ENCODE data around the gene CEP95. TPM values are rescaled to one million over a fixed set of nuclear protein-coding genes. Genes with fewer than 3 reads are reported as not detected.

CEP95 gene
- total RNA-seq, 1 experiment from 2014 or later: 63.8 TPM

- TF ChIP-seq SMAD4 (CRISPR knock-in tag; IDR thresholded peaks at IDR 0.05) (no peak), FOXP1 (CRISPR knock-in tag; IDR thresholded peaks at IDR 0.05; ENCODE audit: borderline replicate concordance) (no peak), NFE2L1 (CRISPR knock-in tag; IDR thresholded peaks at IDR 0.05) (no peak), ZNF671 (CRISPR knock-in tag; IDR thresholded peaks at IDR 0.05) (no peak), JUN (CRISPR knock-in tag; IDR thresholded peaks at IDR 0.05) (no peak), ZNF219 (CRISPR knock-in tag; IDR thresholded peaks at IDR 0.05; ENCODE audit: borderline replicate concordance) (no peak), CREM (CRISPR knock-in tag; IDR thresholded peaks at IDR 0.05) (no peak), ERG (CRISPR knock-in tag; IDR thresholded peaks at IDR 0.05) (no peak), ATF3 (CRISPR knock-in tag; conservative IDR thresholded peaks at IDR 0.05) (no peak), JAZF1 (CRISPR knock-in tag; IDR thresholded peaks at IDR 0.05) (no peak)
- CTCF ChIA-PET: interaction anchor here (0.5 to 0.8 kb wide), 2 partner anchors 26 to 116 kb away, joined by 3 read pairs; no protein-coding TSS in a partner anchor
- Mint-ChIP-seq H3K4me3 (no peak overlapping the region), H3K4me1 (no peaks in the 10 kb centered on the region), H3K27me3 (ENCODE audit: low read depth) (no peaks in the 10 kb centered on the region), H3K9me3 (no peaks in the 10 kb centered on the region), H3K36me3 (peaks cover 76% of the 10 kb centered on the region), H3K27ac (no peak overlapping the region)
- ATAC-seq (no peak), DNase-seq (ENCODE audit: low spot score) (no peak)
- POLR2A ChIA-PET: no interaction called here
Measured at GRCh38 chr17:64533784-64534183, 27.0 kb downstream of the CEP95 start.

GRCh38 chr17:64534187-64534586 lies 27.4 kb downstream of the CEP95 start:
- ChIA-PET POLR2A (no interaction called here), CTCF (interaction anchor here (0.5 to 0.8 kb wide), 2 partner anchors 26 to 115 kb away, joined by 3 read pairs; no protein-coding TSS in a partner anchor)
- TF ChIP-seq, protein P1, sequence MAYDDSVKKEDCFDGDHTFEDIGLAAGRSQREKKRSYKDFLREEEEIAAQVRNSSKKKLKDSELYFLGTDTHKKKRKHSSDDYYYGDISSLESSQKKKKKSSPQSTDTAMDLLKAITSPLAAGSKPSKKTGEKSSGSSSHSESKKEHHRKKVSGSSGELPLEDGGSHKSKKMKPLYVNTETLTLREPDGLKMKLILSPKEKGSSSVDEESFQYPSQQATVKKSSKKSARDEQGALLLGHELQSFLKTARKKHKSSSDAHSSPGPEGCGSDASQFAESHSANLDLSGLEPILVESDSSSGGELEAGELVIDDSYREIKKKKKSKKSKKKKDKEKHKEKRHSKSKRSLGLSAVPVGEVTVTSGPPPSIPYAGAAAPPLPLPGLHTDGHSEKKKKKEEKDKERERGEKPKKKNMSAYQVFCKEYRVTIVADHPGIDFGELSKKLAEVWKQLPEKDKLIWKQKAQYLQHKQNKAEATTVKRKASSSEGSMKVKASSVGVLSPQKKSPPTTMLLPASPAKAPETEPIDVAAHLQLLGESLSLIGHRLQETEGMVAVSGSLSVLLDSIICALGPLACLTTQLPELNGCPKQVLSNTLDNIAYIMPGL (CRISPR knock-in tag; IDR thresholded peaks at IDR 0.05): no peak
- TF ChIP-seq, protein P2, sequence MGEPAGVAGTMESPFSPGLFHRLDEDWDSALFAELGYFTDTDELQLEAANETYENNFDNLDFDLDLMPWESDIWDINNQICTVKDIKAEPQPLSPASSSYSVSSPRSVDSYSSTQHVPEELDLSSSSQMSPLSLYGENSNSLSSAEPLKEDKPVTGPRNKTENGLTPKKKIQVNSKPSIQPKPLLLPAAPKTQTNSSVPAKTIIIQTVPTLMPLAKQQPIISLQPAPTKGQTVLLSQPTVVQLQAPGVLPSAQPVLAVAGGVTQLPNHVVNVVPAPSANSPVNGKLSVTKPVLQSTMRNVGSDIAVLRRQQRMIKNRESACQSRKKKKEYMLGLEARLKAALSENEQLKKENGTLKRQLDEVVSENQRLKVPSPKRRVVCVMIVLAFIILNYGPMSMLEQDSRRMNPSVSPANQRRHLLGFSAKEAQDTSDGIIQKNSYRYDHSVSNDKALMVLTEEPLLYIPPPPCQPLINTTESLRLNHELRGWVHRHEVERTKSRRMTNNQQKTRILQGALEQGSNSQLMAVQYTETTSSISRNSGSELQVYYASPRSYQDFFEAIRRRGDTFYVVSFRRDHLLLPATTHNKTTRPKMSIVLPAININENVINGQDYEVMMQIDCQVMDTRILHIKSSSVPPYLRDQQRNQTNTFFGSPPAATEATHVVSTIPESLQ (CRISPR knock-in tag; IDR thresholded peaks at IDR 0.05): no peak
- TF ChIP-seq ZNF121 (CRISPR knock-in tag; IDR thresholded peaks at IDR 0.05): no peak
- no peak for TF ChIP-seq NFATC4 (CRISPR knock-in tag; IDR thresholded peaks at IDR 0.05)
- Mint-ChIP-seq H3K36me3 (peaks cover 74% of the 10 kb centered on the region), H3K4me3 (no peak overlapping the region), H3K27ac (no peak overlapping the region), H3K27me3 (ENCODE audit: low read depth) (no peaks in the 10 kb centered on the region), H3K9me3 (no peaks in the 10 kb centered on the region), H3K4me1 (no peaks in the 10 kb centered on the region)
- DNase-seq (ENCODE audit: low spot score) (no peak), ATAC-seq (no peak)

DNA sequence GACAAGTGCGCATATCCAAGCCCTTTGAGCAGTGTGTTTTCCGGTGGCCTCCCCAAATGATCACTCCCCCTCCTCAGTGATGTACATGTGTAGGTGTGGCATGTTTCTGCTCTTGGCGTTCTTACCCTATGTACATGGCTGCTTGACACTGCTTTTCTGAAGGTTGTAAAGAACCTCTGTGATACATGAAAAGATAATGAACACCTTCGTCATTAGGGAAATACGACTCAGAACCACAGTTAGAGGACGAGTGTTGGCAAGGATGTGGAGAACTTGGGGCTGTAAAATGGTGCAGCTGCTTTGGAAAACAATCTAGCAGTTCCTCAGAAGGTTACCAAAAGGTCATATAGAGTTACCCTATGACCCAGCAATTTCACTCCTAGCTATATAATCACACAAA lies 28.6 kb downstream of the CEP95 start:
- POLR2A ChIA-PET: interaction anchor here (1.1 kb wide), 1 partner anchor 114 kb away, joined by 3 read pairs; no protein-coding TSS in a partner anchor
- peaks cover 64% of the 10 kb centered on the region for H3K36me3 Mint-ChIP-seq
- H3K27ac Mint-ChIP-seq: no peak overlapping the region
- H3K9me3 Mint-ChIP-seq: no peaks in the 10 kb centered on the region
- CTCF ChIA-PET: interaction anchor here (0.5 kb wide), 1 partner anchor 12 kb away, joined by 3 read pairs; no protein-coding TSS in a partner anchor
- no peak for DNase-seq (ENCODE audit: low spot score)
- no peaks in the 10 kb centered on the region for H3K27me3 Mint-ChIP-seq (ENCODE audit: low read depth)
- no peak for ATAC-seq
- H3K4me3 Mint-ChIP-seq: no peak overlapping the region
- H3K4me1 Mint-ChIP-seq: no peaks in the 10 kb centered on the region
- TF ChIP-seq, protein P2 (CRISPR knock-in tag; IDR thresholded peaks at IDR 0.05): no peak
- TF ChIP-seq NR3C1 (CRISPR knock-in tag; conservative IDR thresholded peaks at IDR 0.05; ENCODE audit: low read depth) (no peak), MYBL2 (CRISPR knock-in tag; IDR thresholded peaks at IDR 0.05) (no peak), NR2C2 (CRISPR knock-in tag; IDR thresholded peaks at IDR 0.05) (no peak), NFATC4 (CRISPR knock-in tag; IDR thresholded peaks at IDR 0.05) (no peak), AFF4 (CRISPR knock-in tag; IDR thresholded peaks at IDR 0.05; ENCODE audit: borderline replicate concordance) (no peak)
- TF ChIP-seq, protein P1 (CRISPR knock-in tag; IDR thresholded peaks at IDR 0.05): no peak

Measured in WTC11 (cell line).